Measurements from ENCODE around the gene ARL3. TPM values are rescaled to one million over a fixed set of nuclear protein-coding genes. Genes with fewer than 3 reads are reported as not detected.
A peak's percentile ranks its signal among the peaks of the same experiment; 100 is the strongest.

ARL3 gene
- total and polyA plus RNA-seq, 7 donors = 4.6 to 12.0 (median 8.3) TPM

DNA sequence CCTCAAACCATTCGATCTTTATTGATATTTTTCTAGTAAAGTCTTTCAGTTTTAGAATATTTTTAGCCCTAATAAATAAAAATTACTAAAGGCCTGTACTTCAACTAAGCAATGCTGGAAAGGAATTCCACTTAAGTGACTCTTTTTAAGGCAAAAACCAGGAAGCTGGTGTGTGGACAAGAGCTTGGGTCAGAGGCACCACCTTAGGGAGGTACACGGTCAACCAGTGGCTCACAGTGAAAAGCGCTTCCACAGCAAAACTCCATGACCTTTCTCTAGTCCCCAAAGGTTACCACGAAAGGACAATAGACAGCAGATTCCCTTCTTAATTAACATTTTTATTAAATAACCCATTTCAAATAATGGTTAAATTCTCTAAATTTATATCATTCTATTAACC is 31.2 kb downstream of the ARL3 start:
- intact Hi-C loops (cut with DNase I) = no loop called here
- 92 to 95% methylated on average over 4 of the region's 4 CpGs for WGBS, 2 donors
- H3K9me3 ChIP-seq = no peaks in the 10 kb centered on the region
- no peaks in the 10 kb centered on the region for H3K27me3 ChIP-seq
- TF ChIP-seq POLR2A (IDR thresholded peaks at IDR 0.05) (no peak), EP300 (IDR thresholded peaks at IDR 0.05) (no peak), POLR2AphosphoS5 (IDR thresholded peaks at IDR 0.05) (no peak)
- TF ChIP-seq, protein P1, sequence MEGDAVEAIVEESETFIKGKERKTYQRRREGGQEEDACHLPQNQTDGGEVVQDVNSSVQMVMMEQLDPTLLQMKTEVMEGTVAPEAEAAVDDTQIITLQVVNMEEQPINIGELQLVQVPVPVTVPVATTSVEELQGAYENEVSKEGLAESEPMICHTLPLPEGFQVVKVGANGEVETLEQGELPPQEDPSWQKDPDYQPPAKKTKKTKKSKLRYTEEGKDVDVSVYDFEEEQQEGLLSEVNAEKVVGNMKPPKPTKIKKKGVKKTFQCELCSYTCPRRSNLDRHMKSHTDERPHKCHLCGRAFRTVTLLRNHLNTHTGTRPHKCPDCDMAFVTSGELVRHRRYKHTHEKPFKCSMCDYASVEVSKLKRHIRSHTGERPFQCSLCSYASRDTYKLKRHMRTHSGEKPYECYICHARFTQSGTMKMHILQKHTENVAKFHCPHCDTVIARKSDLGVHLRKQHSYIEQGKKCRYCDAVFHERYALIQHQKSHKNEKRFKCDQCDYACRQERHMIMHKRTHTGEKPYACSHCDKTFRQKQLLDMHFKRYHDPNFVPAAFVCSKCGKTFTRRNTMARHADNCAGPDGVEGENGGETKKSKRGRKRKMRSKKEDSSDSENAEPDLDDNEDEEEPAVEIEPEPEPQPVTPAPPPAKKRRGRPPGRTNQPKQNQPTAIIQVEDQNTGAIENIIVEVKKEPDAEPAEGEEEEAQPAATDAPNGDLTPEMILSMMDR (IDR thresholded peaks at IDR 0.05) = no peak
- DNase-seq = no peak
- no peak overlapping the region for H3K27ac ChIP-seq
- H3K4me1 ChIP-seq = peaks cover 0 to 8% (median 4%) of the 10 kb centered on the region in 4 donors
- H3K36me3 ChIP-seq = peaks cover 0 to 47% (median 0%) of the 10 kb centered on the region in 4 donors
- H3K4me3 ChIP-seq = no peak overlapping the region

DNA sequence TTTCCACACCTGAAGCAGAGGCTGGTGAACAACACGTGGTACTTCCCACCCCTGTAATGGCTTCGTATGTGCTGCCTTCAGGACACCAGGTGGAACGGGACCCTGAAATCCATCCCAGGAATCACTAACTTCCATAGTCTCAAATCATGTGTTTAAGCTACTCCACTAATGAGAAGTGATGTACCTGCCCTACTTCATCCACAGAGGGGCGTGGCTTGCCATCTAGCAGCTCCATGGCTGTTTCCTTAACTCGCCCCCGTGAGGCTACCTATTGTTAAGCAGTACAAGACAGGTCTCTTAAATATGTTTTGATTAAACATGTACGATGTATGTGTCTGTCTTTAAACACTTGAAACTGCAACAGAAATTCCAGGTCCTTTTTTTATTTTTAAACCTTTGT is 31.8 kb downstream of the ARL3 start:
- peak; percentile 41 for DNase-seq
- H3K9me3 ChIP-seq = no peaks in the 10 kb centered on the region
- peaks cover 0 to 45% (median 0%) of the 10 kb centered on the region in 4 donors for H3K36me3 ChIP-seq
- H3K4me3 ChIP-seq = no peak overlapping the region
- peaks cover 0 to 13% (median 6%) of the 10 kb centered on the region in 4 donors for H3K4me1 ChIP-seq
- intact Hi-C loops (cut with DNase I) = no loop called here
- no peak overlapping the region for H3K27ac ChIP-seq
- WGBS, 2 donors = 56 to 84% methylated on average over 7 of the region's 7 CpGs
- TF ChIP-seq POLR2A (IDR thresholded peaks at IDR 0.05) (no peak), POLR2AphosphoS5 (IDR thresholded peaks at IDR 0.05) (no peak), EP300 (IDR thresholded peaks at IDR 0.05) (no peak)
- TF ChIP-seq, protein P1 (IDR thresholded peaks at IDR 0.05) = no peak
- H3K27me3 ChIP-seq = no peaks in the 10 kb centered on the region

DNA sequence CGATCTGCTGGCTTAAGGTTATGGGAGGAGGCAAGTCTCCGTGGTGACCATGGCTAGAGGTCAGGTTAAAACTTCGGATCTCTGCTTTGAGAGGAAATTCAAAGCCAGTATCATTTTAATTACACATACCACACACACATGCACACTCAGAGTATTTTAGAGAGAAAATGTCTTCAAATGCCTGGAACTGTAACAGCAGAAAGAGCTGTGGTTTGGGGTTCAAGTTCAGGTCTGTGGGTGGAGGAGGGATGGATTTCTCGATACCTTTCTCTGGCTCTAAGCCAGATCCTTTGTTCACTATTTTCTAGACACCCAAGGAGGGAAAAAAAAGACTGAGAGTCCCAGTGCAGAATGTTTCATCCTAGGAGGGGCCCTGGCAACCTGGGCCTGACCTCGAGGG is 32.5 kb downstream of the ARL3 start:
- Histone ChIP-seq H3K36me3 (peaks cover 0 to 45% (median 0%) of the 10 kb centered on the region in 4 donors), H3K27me3 (no peaks in the 10 kb centered on the region), H3K4me3 (no peak overlapping the region), H3K27ac (no peak overlapping the region), H3K9me3 (no peaks in the 10 kb centered on the region), H3K4me1 (peaks cover 0 to 20% (median 11%) of the 10 kb centered on the region in 4 donors)
- intact Hi-C loops (cut with DNase I) = no loop called here
- WGBS, 2 donors = 81 to 89% methylated on average over 5 of the region's 5 CpGs
- TF ChIP-seq EP300 (IDR thresholded peaks at IDR 0.05) (no peak), POLR2AphosphoS5 (IDR thresholded peaks at IDR 0.05) (no peak), POLR2A (IDR thresholded peaks at IDR 0.05) (no peak)
- TF ChIP-seq, protein P1 (IDR thresholded peaks at IDR 0.05) = no peak
- DNase-seq = peak; percentile 9

DNA sequence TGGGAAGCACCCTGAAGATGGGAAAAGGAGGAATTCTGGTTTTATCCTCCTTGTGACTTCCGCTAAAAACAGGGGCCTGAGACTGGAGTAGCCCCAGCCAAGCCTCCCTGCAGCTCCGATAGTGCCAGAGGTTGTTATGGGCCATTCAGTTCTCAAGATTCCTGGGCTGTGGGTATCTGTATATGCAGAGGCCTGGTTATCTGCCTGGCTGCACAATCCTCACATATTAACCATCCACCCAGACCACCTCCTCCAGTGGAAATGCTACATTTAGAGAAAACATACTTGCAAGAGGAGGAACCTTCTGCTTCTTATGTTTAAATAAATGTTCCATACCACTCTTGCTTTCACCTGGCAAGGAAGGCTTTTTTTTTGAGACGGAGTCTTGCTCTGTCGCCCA is 34.6 kb downstream of the ARL3 start:
- WGBS, 2 donors = 97 to 98% methylated on average over 4 of the region's 4 CpGs

More for the DNA sequence above, 34.6 kb downstream of the ARL3 start:
- Histone ChIP-seq H3K36me3 (peaks cover 0 to 31% (median 0%) of the 10 kb centered on the region in 4 donors), H3K27ac (no peak overlapping the region), H3K4me3 (no peak overlapping the region), H3K9me3 (no peaks in the 10 kb centered on the region), H3K4me1 (peaks cover 0 to 41% (median 30%) of the 10 kb centered on the region in 4 donors), H3K27me3 (no peaks in the 10 kb centered on the region)
- DNase-seq = peak; percentile 7
- intact Hi-C loops (cut with DNase I) = no loop called here
- no peak for TF ChIP-seq POLR2AphosphoS5 (IDR thresholded peaks at IDR 0.05)
- TF ChIP-seq POLR2A (IDR thresholded peaks at IDR 0.05) = no peak
- TF ChIP-seq EP300 (IDR thresholded peaks at IDR 0.05) = no peak
- TF ChIP-seq, protein P1 (IDR thresholded peaks at IDR 0.05) = no peak

All from sigmoid colon (tissue), 7 donors.